ENCODE measurements around the gene OCRL.

DNA sequence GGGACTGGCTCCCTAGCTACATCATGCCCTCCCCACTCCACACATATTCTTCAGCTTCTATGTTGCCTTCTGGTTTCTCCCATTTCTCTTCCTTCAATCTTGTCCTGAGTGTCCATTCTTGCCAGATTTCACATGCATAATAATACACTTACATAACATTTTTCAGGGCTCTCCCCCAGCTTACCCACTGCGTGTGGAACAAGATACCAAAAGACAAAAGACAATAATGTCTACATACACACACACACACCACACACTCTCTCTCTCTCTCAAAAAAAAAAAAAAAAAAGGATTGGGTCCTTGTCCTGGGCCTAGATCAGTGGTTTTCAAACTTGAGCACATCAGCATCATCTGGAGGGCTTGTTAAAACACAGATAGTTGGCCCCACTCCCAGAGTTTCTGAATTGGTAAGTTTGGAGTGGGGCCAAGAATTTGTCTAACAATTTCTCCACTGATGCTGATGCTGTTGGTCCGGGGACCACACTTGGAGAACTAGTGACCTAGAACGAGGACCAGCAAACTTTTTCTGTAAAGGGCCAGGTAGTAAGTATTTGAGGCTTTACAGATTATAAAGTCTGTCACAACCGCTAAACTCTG is 10.3 kb upstream of the OCRL start:
- TF ChIP-seq POLR2AphosphoS5 (IDR thresholded peaks at IDR 0.05) (no peak), EP300 (IDR thresholded peaks at IDR 0.05) (no peak)

Measured in esophagus muscularis mucosa (tissue), 3 donors.